Left lung (tissue), 10 donors: ENCODE data around the gene TFF1. TPM values are rescaled to one million over a fixed set of nuclear protein-coding genes. Genes with fewer than 3 reads are reported as not detected.

Source experiments
- ATAC-seq: fragments of 200-7000 bp; cut with Tn5 transposase; one replicate; pipeline ENCODE4 v1.9.1; 2020; ENCODE audit warnings: moderate library complexity
- DNase-seq, 4 donors: peaks; one replicate each; pipeline ENCODE4 v3.0.0-alpha.2; 2013 to 2020
- H3K27ac ChIP-seq, 2 donors: fragments of 200-600 bp; sonication (generic) in 1 of 2; one replicate each; pipeline versions ENCODE4 v1.5.0 to v1.8.0; 2020 to 2021
- H3K27me3 ChIP-seq, 2 donors: fragments of 200-600 bp; sonication (generic) in 1 of 2; one replicate each; pipeline versions ENCODE4 v1.5.0 to v1.8.0; 2020 to 2021
- H3K36me3 ChIP-seq, 2 donors: fragments of 200-600 bp; sonication (generic) in 1 of 2; one replicate each; pipeline versions ENCODE4 v1.5.0 to v1.8.0; 2020 to 2021
- H3K4me1 ChIP-seq, 2 donors: fragments of 200-600 bp; one replicate each; pipeline ENCODE4 v1.8.0; 2021
- H3K4me3 ChIP-seq, 2 donors: fragments of 200-600 bp; sonication (generic) in 1 of 2; one replicate each; pipeline versions ENCODE4 v1.5.0 to v1.8.0; 2020 to 2021; ENCODE audit warnings: mild to moderate bottlenecking in 1 of 2
- H3K9me3 ChIP-seq, 2 donors: fragments of 200-600 bp; sonication (generic) in 1 of 2; one replicate each; pipeline versions ENCODE4 v1.5.0 to v1.8.0; 2020 to 2021
- intact Hi-C, 2 donors: fragments of 100-400 bp; cut with DNase I; formaldehyde crosslinking; loops; one replicate each; pipeline versions ENCODE4 v1.11.2 to v1.14.2; 2022
- polyA plus RNA-seq, 6 donors: library from polyadenylated mRNA; unstranded; fragments of 120-200 nt; gene quantifications; one replicate each; pipeline ENCODE4 v1.2.1, GENCODE V29; 2013; ENCODE audit not compliant: insufficient read length in 6 of 6
- total RNA-seq, 2 donors: library from RNA; stranded (reverse); fragmentation: NEBNext Ultra II Directional; extraction: Animal tissue kit (Norgen Biotek cat#: 25700); gene quantifications; one replicate each; pipeline ENCODE4 v1.2.1, GENCODE V29; 2021
- TF ChIP-seq, protein P1 (sequence below), 2 donors: fragments of 200-600 bp; sonication (generic) in 1 of 2; IDR thresholded peaks; one replicate each; pipeline versions ENCODE4 v1.5.0 to v1.8.0; 2021; ENCODE audit warnings: antibody characterized with exemption in 2 of 2
- donor health status: DM: no; HTN: yes; CAD: no.
- donor health status: DM: no; HTN: no; CAD: no.

Gene TFF1
- total and polyA plus RNA-seq, 8 donors: not detected

DNA sequence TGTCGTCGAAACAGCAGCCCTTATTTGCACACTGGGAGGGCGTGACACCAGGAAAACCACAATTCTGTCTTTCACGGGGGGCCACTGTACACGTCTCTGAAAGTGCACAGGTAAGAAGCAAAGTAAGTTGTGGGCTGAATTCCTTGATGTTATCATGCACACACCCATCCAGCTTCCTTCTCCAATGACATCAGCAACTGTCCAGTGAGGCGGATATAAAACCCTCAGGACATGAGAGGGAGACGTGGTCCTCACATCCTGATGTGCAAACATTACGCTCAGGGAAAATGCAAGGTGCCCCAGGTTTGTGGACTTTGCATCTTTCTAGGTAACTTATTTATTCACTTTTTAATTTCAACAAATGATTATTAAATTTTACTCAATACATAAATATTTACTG lies 3.0 kb downstream of the TFF1 start:
- DNase-seq (no peak), ATAC-seq (no peak)
- no peak overlapping the region for H3K27ac ChIP-seq
- H3K36me3 ChIP-seq: no peaks in the 10 kb centered on the region
- TF ChIP-seq, protein P1, sequence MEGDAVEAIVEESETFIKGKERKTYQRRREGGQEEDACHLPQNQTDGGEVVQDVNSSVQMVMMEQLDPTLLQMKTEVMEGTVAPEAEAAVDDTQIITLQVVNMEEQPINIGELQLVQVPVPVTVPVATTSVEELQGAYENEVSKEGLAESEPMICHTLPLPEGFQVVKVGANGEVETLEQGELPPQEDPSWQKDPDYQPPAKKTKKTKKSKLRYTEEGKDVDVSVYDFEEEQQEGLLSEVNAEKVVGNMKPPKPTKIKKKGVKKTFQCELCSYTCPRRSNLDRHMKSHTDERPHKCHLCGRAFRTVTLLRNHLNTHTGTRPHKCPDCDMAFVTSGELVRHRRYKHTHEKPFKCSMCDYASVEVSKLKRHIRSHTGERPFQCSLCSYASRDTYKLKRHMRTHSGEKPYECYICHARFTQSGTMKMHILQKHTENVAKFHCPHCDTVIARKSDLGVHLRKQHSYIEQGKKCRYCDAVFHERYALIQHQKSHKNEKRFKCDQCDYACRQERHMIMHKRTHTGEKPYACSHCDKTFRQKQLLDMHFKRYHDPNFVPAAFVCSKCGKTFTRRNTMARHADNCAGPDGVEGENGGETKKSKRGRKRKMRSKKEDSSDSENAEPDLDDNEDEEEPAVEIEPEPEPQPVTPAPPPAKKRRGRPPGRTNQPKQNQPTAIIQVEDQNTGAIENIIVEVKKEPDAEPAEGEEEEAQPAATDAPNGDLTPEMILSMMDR (IDR thresholded peaks at IDR 0.05): no peak
- intact Hi-C loops: no loop called here
- no peak overlapping the region for H3K4me3 ChIP-seq
- peaks cover 0 to 31% of the 10 kb centered on the region in 2 donors for H3K27me3 ChIP-seq
- peaks cover 0 to 3% of the 10 kb centered on the region in 2 donors for H3K9me3 ChIP-seq
- no peaks in the 10 kb centered on the region for H3K4me1 ChIP-seq

DNA sequence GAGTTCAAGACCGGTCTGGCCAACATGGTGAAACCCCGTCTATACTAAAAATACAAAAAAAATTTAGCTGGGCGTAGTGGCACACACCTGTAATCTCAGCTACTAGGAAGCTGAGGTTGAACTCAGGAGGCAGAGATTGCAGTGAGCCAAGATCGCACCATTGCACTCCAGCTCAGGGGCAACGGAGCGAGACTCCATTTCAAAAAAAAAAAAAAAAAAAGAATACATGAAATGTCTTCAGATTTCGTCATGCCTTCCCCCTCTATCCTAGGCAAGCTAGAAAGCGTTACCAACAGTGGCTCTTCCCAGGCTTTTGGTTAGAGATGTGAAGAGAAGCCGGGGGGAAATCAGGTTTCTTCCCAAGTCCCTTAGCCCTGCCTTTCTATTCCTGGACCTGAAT lies 3.6 kb downstream of the TFF1 start:
- no peak overlapping the region for H3K4me3 ChIP-seq

DNA sequence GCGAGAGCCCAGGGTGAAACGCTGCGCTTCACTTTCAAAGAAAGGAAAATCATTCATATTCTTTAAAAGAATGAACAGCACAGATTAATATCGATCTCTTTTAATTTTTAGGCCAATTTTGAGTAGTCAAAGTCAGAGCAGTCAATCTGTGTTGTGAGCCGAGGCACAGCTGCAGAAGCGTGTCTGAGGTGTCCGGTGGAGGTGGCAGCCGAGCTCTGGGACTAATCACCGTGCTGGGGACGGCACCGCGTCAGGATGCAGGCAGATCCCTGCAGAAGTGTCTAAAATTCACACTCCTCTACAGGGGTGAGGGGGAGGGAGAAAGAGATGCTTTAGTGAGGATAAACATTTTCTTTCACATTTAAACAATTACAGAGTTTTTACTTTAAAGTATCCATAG lies 4.1 kb downstream of the TFF1 start:
- intact Hi-C loops: no loop called here
- no peak for ATAC-seq
- TF ChIP-seq, protein P1 (IDR thresholded peaks at IDR 0.05): no peak

More for the DNA sequence above, 3.6 kb downstream of the TFF1 start:
- Histone ChIP-seq H3K4me1 (no peaks in the 10 kb centered on the region), H3K27ac (no peak overlapping the region), H3K27me3 (peaks cover 0 to 31% of the 10 kb centered on the region in 2 donors), H3K9me3 (peaks cover 0 to 3% of the 10 kb centered on the region in 2 donors), H3K36me3 (no peaks in the 10 kb centered on the region)
- ATAC-seq (no peak), DNase-seq (no peak)
- intact Hi-C loops: no loop called here
- TF ChIP-seq, protein P1 (IDR thresholded peaks at IDR 0.05): no peak

DNA sequence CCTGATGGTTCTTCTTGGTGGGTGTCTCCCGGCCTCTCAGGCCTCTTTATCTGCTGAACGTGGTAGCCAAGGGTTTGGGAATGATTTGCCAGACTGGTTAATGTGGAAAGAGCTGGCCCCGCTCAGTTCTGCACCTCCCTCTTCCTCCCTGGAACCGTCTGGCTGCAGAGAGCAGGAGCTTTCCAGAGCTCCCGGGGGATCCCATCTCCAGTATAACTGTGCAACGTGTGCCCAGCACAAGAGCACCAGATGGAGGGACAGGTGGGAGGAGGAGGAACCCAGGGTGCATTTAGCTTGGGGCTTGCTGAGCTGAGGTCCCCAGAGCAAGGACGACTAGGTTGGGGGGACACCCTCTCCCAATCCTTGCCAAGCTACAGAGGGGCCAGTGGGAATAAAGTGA lies 5.0 kb downstream of the TFF1 start:
- H3K36me3 ChIP-seq: no peaks in the 10 kb centered on the region
- no peaks in the 10 kb centered on the region for H3K4me1 ChIP-seq
- no peak overlapping the region for H3K27ac ChIP-seq
- no peak for DNase-seq
- H3K4me3 ChIP-seq: no peak overlapping the region
- intact Hi-C loops: no loop called here
- no peak for ATAC-seq
- peaks cover 0 to 31% of the 10 kb centered on the region in 2 donors for H3K27me3 ChIP-seq
- TF ChIP-seq, protein P1 (IDR thresholded peaks at IDR 0.05): no peak
- peaks cover 0 to 6% of the 10 kb centered on the region in 2 donors for H3K9me3 ChIP-seq

More for the DNA sequence above, 4.1 kb downstream of the TFF1 start:
- no peak overlapping the region for H3K4me3 ChIP-seq
- H3K4me1 ChIP-seq: no peaks in the 10 kb centered on the region
- DNase-seq: no peak
- peaks cover 0 to 31% of the 10 kb centered on the region in 2 donors for H3K27me3 ChIP-seq
- H3K27ac ChIP-seq: no peak overlapping the region
- H3K36me3 ChIP-seq: no peaks in the 10 kb centered on the region
- H3K9me3 ChIP-seq: peaks cover 0 to 3% of the 10 kb centered on the region in 2 donors

DNA sequence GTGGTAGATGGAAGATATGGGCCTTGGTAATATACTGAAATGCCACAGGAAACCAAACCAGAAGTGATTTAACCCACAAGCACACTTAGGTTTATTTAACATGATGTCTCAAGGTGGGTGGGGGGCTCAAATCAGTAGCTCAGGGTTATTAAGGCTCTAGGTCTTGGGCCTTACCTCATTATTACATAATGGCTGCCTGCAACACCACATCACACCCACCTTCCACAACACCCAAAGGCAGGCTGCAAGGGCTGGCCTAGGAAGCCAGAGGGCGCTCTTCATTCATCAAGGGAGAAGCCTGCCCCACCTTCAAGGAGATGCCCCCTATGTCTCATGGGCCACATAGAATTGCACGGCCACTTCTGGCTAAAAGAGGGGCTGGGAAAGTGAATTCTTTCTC lies 6.0 kb downstream of the TFF1 start:
- intact Hi-C loops: no loop called here
- TF ChIP-seq, protein P1 (IDR thresholded peaks at IDR 0.05): no peak
- ATAC-seq: no peak

More for the DNA sequence above, 6.0 kb downstream of the TFF1 start:
- peaks cover 0 to 8% of the 10 kb centered on the region in 2 donors for H3K9me3 ChIP-seq
- no peak overlapping the region for H3K4me3 ChIP-seq
- no peak for DNase-seq
- H3K27me3 ChIP-seq: peaks cover 0 to 30% of the 10 kb centered on the region in 2 donors
- H3K27ac ChIP-seq: no peak overlapping the region
- H3K4me1 ChIP-seq: no peaks in the 10 kb centered on the region
- no peaks in the 10 kb centered on the region for H3K36me3 ChIP-seq
